Kidney (tissue), 14 donors: ENCODE results near the gene ZBTB46. TPM values are rescaled to one million over a fixed set of nuclear protein-coding genes. Genes with fewer than 3 reads are reported as not detected.
"Not testable (repeated sequence)": the region's sequence is repeated elsewhere in the genome, so short reads cannot be mapped to it uniquely, and the experiment has no call there.

Source experiments
- DNase-seq, 5 donors: peaks; one replicate each; pipeline ENCODE4 v3.0.0-alpha.2; 2013 to 2020
- FAIRE-seq: peaks from 2 replicates; lab custom pipeline; 2012; peaks lifted over from hg19 to GRCh38; lab: Jason Lieb, UNC
- H3K27ac ChIP-seq, 2 donors: one replicate each; pipeline ENCODE4 v1.7.0; 2013; ENCODE audit warnings: low read depth in 2 of 2, low read length in 2 of 2, inconsistent platforms in 1 of 2
- H3K27me3 ChIP-seq: one replicate; pipeline ENCODE4 v1.7.1; 2013; ENCODE audit warnings: low read length, inconsistent platforms; ENCODE audit not compliant: control insufficient read depth, insufficient read depth
- H3K36me3 ChIP-seq, 3 donors: one replicate each; pipeline versions ENCODE4 v1.7.0 to v1.7.1; 2013; ENCODE audit warnings: low read length in 3 of 3, control low read depth in 1 of 3, inconsistent platforms in 1 of 3; ENCODE audit not compliant: insufficient read depth in 3 of 3, control insufficient read depth in 2 of 3
- H3K4me1 ChIP-seq, 3 donors: one replicate each; pipeline versions ENCODE4 v1.7.0 to v1.7.1; 2013; ENCODE audit warnings: low read length in 3 of 3, inconsistent platforms in 1 of 3, low read depth in 1 of 3; ENCODE audit not compliant: control insufficient read depth in 2 of 3, insufficient read depth in 2 of 3
- H3K4me3 ChIP-seq, 3 donors: one replicate each; pipeline versions ENCODE4 v1.7.0 to v1.8.1; 2013; ENCODE audit warnings: low read length in 3 of 3, control low read depth in 1 of 3, inconsistent platforms in 1 of 3
- H3K9ac ChIP-seq, 3 donors: one replicate each; pipeline versions ENCODE4 v1.7.0 to v1.7.1; 2013; ENCODE audit warnings: low read length in 3 of 3, control low read depth in 1 of 3, inconsistent platforms in 1 of 3
- H3K9me3 ChIP-seq, 3 donors: one replicate each; pipeline versions ENCODE4 v1.7.0 to v1.7.1; 2013; ENCODE audit warnings: low read length in 3 of 3, control low read depth in 1 of 3, inconsistent platforms in 1 of 3; ENCODE audit not compliant: control insufficient read depth in 2 of 3, insufficient read depth in 1 of 3
- CTCF ChIP-seq: IDR thresholded peaks from 3 replicates; pipeline ENCODE4 v1.5.1; 2012; ENCODE audit warnings: mild to moderate bottlenecking, moderate library complexity, borderline replicate concordance; ENCODE audit not compliant: insufficient read depth; ENCODE audit errors: extremely low read depth
- intact Hi-C: fragments of 100-400 bp; cut with DNase I; formaldehyde crosslinking; loops from one replicate; pipeline ENCODE4 v1.11.1; 2022
- polyA plus RNA-seq: library from polyadenylated mRNA; stranded (reverse); fragments of 350-450 nt; fragmentation: Illumina TruSeq; extraction: RNeasy Lipid Tissue Mini Kit (QIAGEN cat#74804); gene quantifications from one replicate; pipeline ENCODE4 v1.2.3, GENCODE V29; 2014; ENCODE audit warnings: low read depth, low replicate concordance; ENCODE audit not compliant: insufficient read depth
- total RNA-seq: library from RNA; stranded (reverse); fragmentation: NEBNext Ultra II Directional; extraction: Animal tissue kit (Norgen Biotek cat#: 25700); gene quantifications from one replicate; pipeline ENCODE4 v1.2.1, GENCODE V29; 2021
- donor health status: control.
- donor health status: control.
- donor health status: control.
- donor health status: control.
- donor health status: control.
- donor health status: DM: yes; HTN: yes; CAD: no.
- donor health status: Normal renal cell carcinoma (clear cell type).

Gene ZBTB46
- total and polyA plus RNA-seq, 2 donors from 2014 or later, result 4.5 to 24.0 TPM

GRCh38 chr20:63778034-63778752 lies 52.9 kb downstream of the ZBTB46 start:
- Histone ChIP-seq H3K9ac (no peak overlapping the region), H3K9me3 (no peaks in the 10 kb centered on the region), H3K4me3 (no peak overlapping the region), H3K4me1 (peaks cover 0 to 12% (median 0%) of the 10 kb centered on the region in 3 donors), H3K27ac (no peak overlapping the region), H3K36me3 (no peaks in the 10 kb centered on the region), H3K27me3 (no peaks in the 10 kb centered on the region)
- DNase-seq, result peak in 1 of 5 donors; percentile 43
- no peak for FAIRE-seq
- no peak for TF ChIP-seq CTCF
- intact Hi-C loops, result no loop called here

GRCh38 chr20:63777614-63778013 lies 53.5 kb downstream of the ZBTB46 start:
- Histone ChIP-seq H3K4me1 (peaks cover 0 to 15% (median 0%) of the 10 kb centered on the region in 3 donors), H3K4me3 (no peak overlapping the region), H3K27me3 (no peaks in the 10 kb centered on the region), H3K36me3 (no peaks in the 10 kb centered on the region), H3K9ac (no peak overlapping the region), H3K9me3 (no peaks in the 10 kb centered on the region), H3K27ac (no peak overlapping the region)
- intact Hi-C loops, result no loop called here
- TF ChIP-seq CTCF, result no peak
- peak in 1 of 5 donors; percentile 14 for DNase-seq
- FAIRE-seq, result no peak

DNA sequence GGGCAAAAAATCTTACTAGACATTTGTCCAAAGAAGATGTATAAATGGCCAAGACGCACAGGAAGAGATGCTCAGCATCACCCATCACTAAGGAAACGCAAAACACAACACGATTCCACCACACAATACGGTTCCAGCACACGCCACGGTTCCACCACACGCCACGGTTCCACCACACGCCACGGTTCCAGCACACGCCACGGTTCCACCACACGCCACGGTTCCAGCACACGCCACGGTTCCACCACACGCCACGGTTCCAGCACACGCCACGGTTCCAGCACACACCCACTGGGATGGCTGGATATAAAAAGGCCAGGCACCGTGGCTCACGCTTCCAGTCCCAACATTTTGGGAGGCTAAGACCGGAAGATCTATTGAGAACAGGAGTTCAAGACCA lies 54.2 kb downstream of the ZBTB46 start:
- H3K9me3 ChIP-seq, H3K4me3 ChIP-seq, H3K9ac ChIP-seq, H3K36me3 ChIP-seq, H3K27me3 ChIP-seq, intact Hi-C loops, H3K27ac ChIP-seq, FAIRE-seq: not testable (repeated sequence)
- DNase-seq, result peak in 1 of 5 donors; percentile 24
- H3K4me1 ChIP-seq, result peaks cover 0 to 15% (median 0%) of the 10 kb centered on the region in 3 donors

DNA sequence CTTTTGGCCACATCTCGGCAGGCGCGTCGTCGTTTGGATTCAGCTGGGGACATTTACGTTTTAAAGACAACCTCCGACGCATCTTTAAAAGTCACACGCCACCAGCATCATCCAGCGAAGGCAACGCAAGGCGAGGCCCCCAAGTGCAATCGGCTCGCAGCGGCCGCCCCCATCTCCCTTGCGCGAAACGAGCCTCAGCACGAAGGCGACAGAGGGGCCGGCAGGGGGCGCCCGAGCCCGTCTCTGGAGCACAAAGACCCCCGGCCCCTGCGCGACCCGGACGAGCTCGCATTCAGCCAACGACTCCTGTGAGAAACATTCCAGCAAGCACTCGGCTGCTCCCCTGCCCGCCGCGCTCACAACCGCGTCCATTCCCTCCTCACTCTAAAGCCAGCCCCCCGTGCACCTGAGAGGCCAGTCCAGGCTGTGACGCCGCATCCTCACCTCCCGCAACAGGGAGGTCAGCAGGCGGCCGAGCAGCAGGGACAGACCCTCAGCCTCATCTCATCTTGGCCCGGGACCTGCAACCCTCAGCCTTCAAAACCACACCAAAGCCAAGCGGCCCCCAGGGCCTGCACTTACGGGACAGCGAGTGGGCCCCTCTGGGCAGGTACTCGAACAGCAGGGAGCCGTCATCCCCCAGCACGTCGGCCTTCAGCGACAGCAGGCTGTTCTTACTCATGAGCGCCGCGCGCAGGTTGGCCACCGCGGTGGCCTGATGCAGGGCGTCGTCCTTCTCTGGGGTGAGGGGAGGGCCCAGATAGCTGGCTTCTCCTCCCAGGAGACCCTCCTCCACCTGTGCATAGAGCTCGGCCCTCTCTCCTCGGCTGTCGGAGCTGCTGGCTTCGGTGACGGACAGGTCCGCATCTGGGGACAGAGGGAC lies 55.7 kb downstream of the ZBTB46 start:
- Histone ChIP-seq H3K9me3 (no peaks in the 10 kb centered on the region), H3K36me3 (no peaks in the 10 kb centered on the region), H3K4me3 (no peak overlapping the region), H3K4me1 (peaks cover 0 to 15% (median 0%) of the 10 kb centered on the region in 3 donors), H3K27me3 (no peaks in the 10 kb centered on the region), H3K27ac (no peak overlapping the region), H3K9ac (no peak overlapping the region)
- FAIRE-seq (no peak), DNase-seq (peak; percentile 87 to 95 (median 92))
- intact Hi-C loops, result no loop called here
- peak; percentile 56 for TF ChIP-seq CTCF
